Liver (tissue), 9 donors: ENCODE results near the gene CLEC5A. TPM values are rescaled to one million over a fixed set of nuclear protein-coding genes. Genes with fewer than 3 reads are reported as not detected.

ENCODE experiments used
- DNase-seq: peaks from one replicate; pipeline ENCODE4 v3.0.0-alpha.2; 2017; ENCODE audit warnings: low spot score
- H3K27ac ChIP-seq, 2 donors: one replicate each; pipeline ENCODE4 v1.7.0; 2013; ENCODE audit warnings: inconsistent platforms in 2 of 2, low read length in 2 of 2, control low read depth in 1 of 2, low read depth in 1 of 2, mild to moderate bottlenecking in 1 of 2
- H3K27me3 ChIP-seq, 4 donors: one replicate each; pipeline versions ENCODE4 v1.6.1 to v1.7.0; 2013; ENCODE audit warnings: low read length in 3 of 4, inconsistent platforms in 1 of 4, mild to moderate bottlenecking in 1 of 4, moderate library complexity in 1 of 4; ENCODE audit not compliant: control insufficient read depth in 4 of 4, insufficient read depth in 4 of 4
- H3K36me3 ChIP-seq, 4 donors: one replicate each; pipeline versions ENCODE4 v1.6.1 to v1.7.0; 2013; ENCODE audit warnings: low read length in 3 of 4, mild to moderate bottlenecking in 3 of 4, low read depth in 1 of 4, moderate library complexity in 1 of 4; ENCODE audit not compliant: control insufficient read depth in 4 of 4, insufficient read depth in 3 of 4
- H3K4me1 ChIP-seq, 4 donors: one replicate each; pipeline versions ENCODE4 v1.6.1 to v1.7.0; 2013; ENCODE audit warnings: low read length in 3 of 4, mild to moderate bottlenecking in 3 of 4, moderate library complexity in 1 of 4; ENCODE audit not compliant: control insufficient read depth in 4 of 4, insufficient read depth in 4 of 4
- H3K4me3 ChIP-seq, 3 donors: one replicate each; pipeline versions ENCODE4 v1.6.1 to v1.7.0; 2013; ENCODE audit warnings: low read length in 3 of 3, control low read depth in 1 of 3, low read depth in 1 of 3, mild to moderate bottlenecking in 1 of 3
- H3K9ac ChIP-seq, 2 donors: one replicate each; pipeline ENCODE4 v1.7.0; 2013; ENCODE audit warnings: low read length in 2 of 2, mild to moderate bottlenecking in 2 of 2, moderate library complexity in 2 of 2, control low read depth in 1 of 2, low read depth in 1 of 2
- H3K9me3 ChIP-seq, 4 donors: one replicate each; pipeline versions ENCODE4 v1.6.1 to v1.7.0; 2013; ENCODE audit warnings: low read length in 3 of 4; ENCODE audit not compliant: control insufficient read depth in 4 of 4
- EGR1 ChIP-seq, 2 donors: IDR thresholded peaks; 2 replicates each; pipeline ENCODE4 v1.6.1; 2016 to 2018; ENCODE audit warnings: antibody characterized with exemption in 2 of 2, low read depth in 2 of 2
- FOXA1 ChIP-seq: IDR thresholded peaks from 2 replicates; pipeline ENCODE4 v1.6.1; 2016; ENCODE audit warnings: antibody characterized with exemption
- FOXA2 ChIP-seq: IDR thresholded peaks from 2 replicates; pipeline ENCODE4 v1.6.1; 2016; ENCODE audit warnings: antibody characterized with exemption
- GABPA ChIP-seq, 2 donors: IDR thresholded peaks in 1 of 2; conservative IDR thresholded peaks in 1 of 2; 2 replicates each; pipeline ENCODE4 v1.6.1; 2016; ENCODE audit warnings: antibody characterized with exemption in 2 of 2, mild to moderate bottlenecking in 1 of 2, moderate library complexity in 1 of 2
- HNF4A ChIP-seq, 2 donors: conservative IDR thresholded peaks; 2 replicates each; pipeline ENCODE4 v1.6.1; 2016; ENCODE audit warnings: antibody characterized with exemption in 2 of 2, mild to moderate bottlenecking in 2 of 2
- HNF4G ChIP-seq: IDR thresholded peaks from 2 replicates; pipeline ENCODE4 v1.6.1; 2016; ENCODE audit warnings: antibody characterized with exemption
- JUND ChIP-seq, 2 donors: IDR thresholded peaks; 2 replicates each; pipeline ENCODE4 v1.6.1; 2016; ENCODE audit warnings: antibody characterized with exemption in 2 of 2
- NR2F2 ChIP-seq: IDR thresholded peaks from 2 replicates; pipeline ENCODE4 v1.6.1; 2016; ENCODE audit warnings: antibody characterized with exemption
- RAD21 ChIP-seq, 2 donors: IDR thresholded peaks; 2 replicates each; pipeline ENCODE4 v1.6.1; 2016; ENCODE audit warnings: antibody characterized with exemption in 2 of 2, mild to moderate bottlenecking in 2 of 2
- RXRA ChIP-seq, 2 donors: IDR thresholded peaks; 2 replicates each; pipeline ENCODE4 v1.6.1; 2017 to 2018; ENCODE audit warnings: antibody characterized with exemption in 2 of 2, mild to moderate bottlenecking in 1 of 2
- SP1 ChIP-seq: IDR thresholded peaks from 2 replicates; pipeline ENCODE4 v1.6.1; 2018; ENCODE audit warnings: antibody characterized with exemption, mild to moderate bottlenecking
- TAF1 ChIP-seq: conservative IDR thresholded peaks from 2 replicates; pipeline ENCODE4 v1.6.1; 2016; ENCODE audit warnings: antibody characterized with exemption, mild to moderate bottlenecking
- YY1 ChIP-seq: IDR thresholded peaks from 2 replicates; pipeline ENCODE4 v1.6.1; 2016; ENCODE audit warnings: antibody characterized with exemption, mild to moderate bottlenecking
- WGBS: extraction: QIAGEN DNeasy Blood & Tissue Kit; methylation state at CpG from one replicate; pipeline ENCODE4 v1.1.7; 2013; 5-methylcytosine and 5-hydroxymethylcytosine counted together
- polyA plus RNA-seq, 2 donors: library from polyadenylated mRNA; stranded (reverse) in 1 of 2; unstranded in 1 of 2; fragments of 200-250 nt in 1 of 2; fragments of >200 nt in 1 of 2; fragmentation: Nextera tagmentation in 1 of 2; extraction: Ambion mirVana in 1 of 2; gene quantifications; one replicate each; pipeline versions ENCODE4 v1.2.1 to v1.2.3, GENCODE V29; 2013 to 2015
- total RNA-seq, 2 donors: library from RNA; depleted of rRNA; stranded (reverse); fragments of >200 nt; gene quantifications; one replicate each; pipeline ENCODE4 v1.2.3, GENCODE V29; 2014
- TF ChIP-seq, protein P1 (sequence below): IDR thresholded peaks from 2 replicates; pipeline ENCODE4 v1.6.1; 2016; ENCODE audit warnings: antibody characterized with exemption
- TF ChIP-seq, protein P2 (sequence below): IDR thresholded peaks from 2 replicates; pipeline ENCODE4 v1.6.1; 2016; ENCODE audit warnings: antibody characterized with exemption
- TF ChIP-seq, protein P3 (sequence below): IDR thresholded peaks from 2 replicates; pipeline ENCODE4 v1.6.1; 2016; ENCODE audit warnings: antibody characterized with exemption
- TF ChIP-seq, protein P4 (sequence below): fragments of 150-350 bp; IDR thresholded peaks from 2 replicates; pipeline ENCODE4 v1.5.1; 2017; ENCODE audit warnings: improper control_type of control experiment, low read depth, low read length; ENCODE audit not compliant: missing input control
- TF ChIP-seq, protein P5 (sequence below): IDR thresholded peaks from 2 replicates; pipeline ENCODE4 v1.6.1; 2016; ENCODE audit warnings: antibody characterized with exemption, mild to moderate bottlenecking
- donor health status: healthy.
- donor health status: healthy.
- donor health status: healthy.
- donor health status: healthy.
- donor health status: healthy.

Gene CLEC5A
- total and polyA plus RNA-seq, 4 donors = 0.10 to 2.9 (median 0.33) TPM

DNA sequence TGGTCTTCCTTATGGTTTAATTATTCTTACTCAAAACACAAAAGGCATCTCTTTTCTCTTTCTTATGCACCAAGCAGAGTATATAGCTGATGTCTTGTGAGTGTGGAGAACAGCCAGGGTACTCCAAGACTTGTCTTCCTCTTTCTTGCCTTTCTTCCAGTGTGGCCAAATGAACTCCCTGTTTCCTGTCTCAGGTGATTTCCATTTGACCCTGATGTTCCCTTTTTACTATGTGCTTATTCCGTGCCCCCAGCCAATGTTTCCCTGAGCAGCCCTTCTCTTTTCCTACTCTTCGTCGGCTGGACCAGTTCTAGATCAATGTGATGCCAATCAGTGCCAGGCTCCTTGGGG, 18.0 kb downstream of the CLEC5A start (continued):
- TF ChIP-seq, protein P1, sequence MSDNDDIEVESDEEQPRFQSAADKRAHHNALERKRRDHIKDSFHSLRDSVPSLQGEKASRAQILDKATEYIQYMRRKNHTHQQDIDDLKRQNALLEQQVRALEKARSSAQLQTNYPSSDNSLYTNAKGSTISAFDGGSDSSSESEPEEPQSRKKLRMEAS = no peak
- TF ChIP-seq TAF1 (no peak), GABPA (IDR thresholded peaks at IDR 0.05 in 1 of 2, conservative IDR thresholded peaks at IDR 0.05 in 1 of 2) (no peak), EGR1 (IDR thresholded peaks at IDR 0.05; ENCODE audit: low read depth in 2 of 2) (no peak), YY1 (no peak), SP1 (no peak), FOXA2 (no peak)
- TF ChIP-seq, protein P2, sequence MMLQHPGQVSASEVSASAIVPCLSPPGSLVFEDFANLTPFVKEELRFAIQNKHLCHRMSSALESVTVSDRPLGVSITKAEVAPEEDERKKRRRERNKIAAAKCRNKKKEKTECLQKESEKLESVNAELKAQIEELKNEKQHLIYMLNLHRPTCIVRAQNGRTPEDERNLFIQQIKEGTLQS = no peak

DNA sequence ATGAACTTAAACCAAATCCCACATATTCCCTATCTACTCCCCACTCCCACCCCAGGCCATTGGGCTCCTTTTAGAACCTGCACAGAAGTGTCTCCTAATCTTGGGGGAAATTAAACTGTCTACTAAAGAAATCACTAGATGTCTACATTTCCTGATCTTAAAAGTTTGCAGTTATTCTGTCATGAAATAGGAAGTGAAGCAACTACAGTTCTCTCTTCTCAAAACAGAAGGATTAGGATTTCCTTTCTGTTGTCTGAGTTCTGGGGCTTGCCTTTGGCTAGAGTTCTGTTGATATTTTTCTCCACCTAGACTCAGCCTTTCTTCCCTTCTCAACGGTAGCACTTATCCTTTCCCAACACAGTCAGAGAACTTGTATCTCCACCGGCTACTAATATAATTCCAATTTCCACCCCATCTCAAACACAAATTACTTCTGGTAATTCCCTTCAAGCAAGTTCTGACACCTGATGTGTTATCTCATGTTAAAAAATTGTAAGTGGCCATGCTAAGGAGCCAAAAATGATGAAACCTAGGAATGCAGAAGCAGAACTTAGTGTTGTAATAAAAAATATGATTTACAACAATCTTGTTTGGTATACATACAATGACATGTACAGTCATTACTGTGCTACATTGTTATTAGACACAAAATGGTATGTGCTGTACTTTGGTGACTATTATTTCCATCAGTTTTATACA, 18.5 kb downstream of the CLEC5A start:
- peak overlapping the region in 1 of 2 donors; percentile 25 for H3K27ac ChIP-seq
- WGBS = 69% methylated on average over 2 of the region's 2 CpGs
- H3K9ac ChIP-seq = no peak overlapping the region
- no peaks in the 10 kb centered on the region for H3K36me3 ChIP-seq
- TF ChIP-seq GABPA (IDR thresholded peaks at IDR 0.05 in 1 of 2, conservative IDR thresholded peaks at IDR 0.05 in 1 of 2) = no peak
- H3K4me3 ChIP-seq = no peak overlapping the region
- no peaks in the 10 kb centered on the region for H3K4me1 ChIP-seq
- H3K27me3 ChIP-seq = peaks cover 0 to 4% (median 0%) of the 10 kb centered on the region in 4 donors
- no peak for DNase-seq
- H3K9me3 ChIP-seq = no peaks in the 10 kb centered on the region

DNA sequence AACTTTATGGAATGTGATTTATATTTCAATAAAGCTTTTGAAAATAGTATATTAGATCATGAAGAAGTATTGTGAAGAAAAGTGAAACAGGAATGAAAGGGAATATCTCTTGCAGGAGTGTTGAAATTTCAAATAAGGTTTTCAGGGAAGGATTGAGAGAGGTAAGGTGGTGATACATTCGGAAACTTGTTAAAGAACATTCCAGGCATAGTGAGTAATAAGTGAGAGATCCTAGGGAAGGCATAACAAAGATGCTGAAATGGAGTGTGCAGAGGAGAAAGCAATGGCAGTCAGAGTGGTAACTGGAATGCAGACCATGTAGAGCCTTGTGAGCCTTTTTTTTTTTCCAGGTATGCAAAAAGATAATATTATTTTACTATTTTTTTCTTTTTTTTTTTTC, 26.5 kb downstream of the CLEC5A start:
- Histone ChIP-seq H3K4me3 (no peak overlapping the region), H3K27me3 (peaks cover 0 to 4% (median 0%) of the 10 kb centered on the region in 4 donors), H3K4me1 (no peaks in the 10 kb centered on the region), H3K27ac (no peak overlapping the region), H3K9me3 (no peaks in the 10 kb centered on the region), H3K9ac (no peak overlapping the region), H3K36me3 (no peaks in the 10 kb centered on the region)
- DNase-seq = no peak
- no peak for TF ChIP-seq TAF1
- TF ChIP-seq FOXA2 = no peak
- TF ChIP-seq, protein P1 = no peak
- TF ChIP-seq RXRA (IDR thresholded peaks at IDR 0.05) = no peak
- no peak for TF ChIP-seq RAD21 (IDR thresholded peaks at IDR 0.05)
- no peak for TF ChIP-seq GABPA (IDR thresholded peaks at IDR 0.05 in 1 of 2, conservative IDR thresholded peaks at IDR 0.05 in 1 of 2)
- TF ChIP-seq, protein P3, sequence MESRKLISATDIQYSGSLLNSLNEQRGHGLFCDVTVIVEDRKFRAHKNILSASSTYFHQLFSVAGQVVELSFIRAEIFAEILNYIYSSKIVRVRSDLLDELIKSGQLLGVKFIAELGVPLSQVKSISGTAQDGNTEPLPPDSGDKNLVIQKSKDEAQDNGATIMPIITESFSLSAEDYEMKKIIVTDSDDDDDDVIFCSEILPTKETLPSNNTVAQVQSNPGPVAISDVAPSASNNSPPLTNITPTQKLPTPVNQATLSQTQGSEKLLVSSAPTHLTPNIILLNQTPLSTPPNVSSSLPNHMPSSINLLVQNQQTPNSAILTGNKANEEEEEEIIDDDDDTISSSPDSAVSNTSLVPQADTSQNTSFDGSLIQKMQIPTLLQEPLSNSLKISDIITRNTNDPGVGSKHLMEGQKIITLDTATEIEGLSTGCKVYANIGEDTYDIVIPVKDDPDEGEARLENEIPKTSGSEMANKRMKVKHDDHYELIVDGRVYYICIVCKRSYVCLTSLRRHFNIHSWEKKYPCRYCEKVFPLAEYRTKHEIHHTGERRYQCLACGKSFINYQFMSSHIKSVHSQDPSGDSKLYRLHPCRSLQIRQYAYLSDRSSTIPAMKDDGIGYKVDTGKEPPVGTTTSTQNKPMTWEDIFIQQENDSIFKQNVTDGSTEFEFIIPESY = no peak
- no peak for TF ChIP-seq HNF4A (conservative IDR thresholded peaks at IDR 0.05)
- no peak for TF ChIP-seq HNF4G
- TF ChIP-seq JUND (IDR thresholded peaks at IDR 0.05) = no peak
- no peak for TF ChIP-seq EGR1 (IDR thresholded peaks at IDR 0.05; ENCODE audit: low read depth in 2 of 2)
- TF ChIP-seq, protein P4, sequence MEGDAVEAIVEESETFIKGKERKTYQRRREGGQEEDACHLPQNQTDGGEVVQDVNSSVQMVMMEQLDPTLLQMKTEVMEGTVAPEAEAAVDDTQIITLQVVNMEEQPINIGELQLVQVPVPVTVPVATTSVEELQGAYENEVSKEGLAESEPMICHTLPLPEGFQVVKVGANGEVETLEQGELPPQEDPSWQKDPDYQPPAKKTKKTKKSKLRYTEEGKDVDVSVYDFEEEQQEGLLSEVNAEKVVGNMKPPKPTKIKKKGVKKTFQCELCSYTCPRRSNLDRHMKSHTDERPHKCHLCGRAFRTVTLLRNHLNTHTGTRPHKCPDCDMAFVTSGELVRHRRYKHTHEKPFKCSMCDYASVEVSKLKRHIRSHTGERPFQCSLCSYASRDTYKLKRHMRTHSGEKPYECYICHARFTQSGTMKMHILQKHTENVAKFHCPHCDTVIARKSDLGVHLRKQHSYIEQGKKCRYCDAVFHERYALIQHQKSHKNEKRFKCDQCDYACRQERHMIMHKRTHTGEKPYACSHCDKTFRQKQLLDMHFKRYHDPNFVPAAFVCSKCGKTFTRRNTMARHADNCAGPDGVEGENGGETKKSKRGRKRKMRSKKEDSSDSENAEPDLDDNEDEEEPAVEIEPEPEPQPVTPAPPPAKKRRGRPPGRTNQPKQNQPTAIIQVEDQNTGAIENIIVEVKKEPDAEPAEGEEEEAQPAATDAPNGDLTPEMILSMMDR = no peak
- no peak for TF ChIP-seq YY1
- TF ChIP-seq, protein P2 = no peak
- no peak for TF ChIP-seq SP1
- no peak for TF ChIP-seq NR2F2
- TF ChIP-seq FOXA1 = no peak
- TF ChIP-seq, protein P5, sequence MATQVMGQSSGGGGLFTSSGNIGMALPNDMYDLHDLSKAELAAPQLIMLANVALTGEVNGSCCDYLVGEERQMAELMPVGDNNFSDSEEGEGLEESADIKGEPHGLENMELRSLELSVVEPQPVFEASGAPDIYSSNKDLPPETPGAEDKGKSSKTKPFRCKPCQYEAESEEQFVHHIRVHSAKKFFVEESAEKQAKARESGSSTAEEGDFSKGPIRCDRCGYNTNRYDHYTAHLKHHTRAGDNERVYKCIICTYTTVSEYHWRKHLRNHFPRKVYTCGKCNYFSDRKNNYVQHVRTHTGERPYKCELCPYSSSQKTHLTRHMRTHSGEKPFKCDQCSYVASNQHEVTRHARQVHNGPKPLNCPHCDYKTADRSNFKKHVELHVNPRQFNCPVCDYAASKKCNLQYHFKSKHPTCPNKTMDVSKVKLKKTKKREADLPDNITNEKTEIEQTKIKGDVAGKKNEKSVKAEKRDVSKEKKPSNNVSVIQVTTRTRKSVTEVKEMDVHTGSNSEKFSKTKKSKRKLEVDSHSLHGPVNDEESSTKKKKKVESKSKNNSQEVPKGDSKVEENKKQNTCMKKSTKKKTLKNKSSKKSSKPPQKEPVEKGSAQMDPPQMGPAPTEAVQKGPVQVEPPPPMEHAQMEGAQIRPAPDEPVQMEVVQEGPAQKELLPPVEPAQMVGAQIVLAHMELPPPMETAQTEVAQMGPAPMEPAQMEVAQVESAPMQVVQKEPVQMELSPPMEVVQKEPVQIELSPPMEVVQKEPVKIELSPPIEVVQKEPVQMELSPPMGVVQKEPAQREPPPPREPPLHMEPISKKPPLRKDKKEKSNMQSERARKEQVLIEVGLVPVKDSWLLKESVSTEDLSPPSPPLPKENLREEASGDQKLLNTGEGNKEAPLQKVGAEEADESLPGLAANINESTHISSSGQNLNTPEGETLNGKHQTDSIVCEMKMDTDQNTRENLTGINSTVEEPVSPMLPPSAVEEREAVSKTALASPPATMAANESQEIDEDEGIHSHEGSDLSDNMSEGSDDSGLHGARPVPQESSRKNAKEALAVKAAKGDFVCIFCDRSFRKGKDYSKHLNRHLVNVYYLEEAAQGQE = no peak
- WGBS = 70% methylated on average over 1 of the region's 1 CpG
